ENCODE measurements around the gene XYLT1.

GRCh38 chr16:17470908-17471718, at the start of gene XYLT1:
- TF ChIP-seq CTCF (IDR thresholded peaks at IDR 0.05; ENCODE audit: low read depth, low read length, poor library complexity, severe bottlenecking) (no peak), EZH2phosphoT487 (IDR thresholded peaks at IDR 0.05; ENCODE audit: borderline replicate concordance, low read length) (no peak)

Measured in DOHH2 (cell line).